ENCODE measurements around the gene FAM241B. TPM values are rescaled to one million over a fixed set of nuclear protein-coding genes. Genes with fewer than 3 reads are reported as not detected.

Gene FAM241B
- total and polyA plus RNA-seq, 2 donors: 1.0 to 8.3 TPM

GRCh38 chr10:69631566-69631965 is 1.5 kb downstream of the FAM241B start:
- Histone ChIP-seq H3K36me3 (ENCODE audit: control insufficient read depth in 2 of 2, insufficient read depth in 2 of 2, low read length in 1 of 2) (no peaks in the 10 kb centered on the region), H3K9me3 (ENCODE audit: control insufficient read depth in 2 of 2, insufficient read depth in 1 of 2, low read length in 1 of 2) (peaks cover 0 to 3% of the 10 kb centered on the region in 2 donors), H3K27me3 (ENCODE audit: control insufficient read depth in 2 of 2, insufficient read depth in 1 of 2, low read length in 1 of 2) (peaks cover 0 to 51% of the 10 kb centered on the region in 2 donors), H3K4me1 (ENCODE audit: control insufficient read depth in 2 of 2, insufficient read depth in 2 of 2, low read length in 2 of 2) (peaks cover 2 to 4% of the 10 kb centered on the region in 2 donors), H3K27ac (ENCODE audit: low read depth in 1 of 2, low read length in 1 of 2) (no peak overlapping the region), H3K4me3 (ENCODE audit: low read length in 2 of 2) (no peak overlapping the region)
- WGBS: 88% methylated on average over 7 of the region's 7 CpGs
- no peak for DNase-seq (ENCODE audit: low read depth in 6 of 9, low spot score in 9 of 9)

- no peaks in the 10 kb centered on the region for H3K36me3 ChIP-seq (ENCODE audit: control insufficient read depth in 2 of 2, insufficient read depth in 2 of 2, low read length in 1 of 2)
- no peak for DNase-seq (ENCODE audit: low read depth in 6 of 9, low spot score in 9 of 9)
- H3K4me1 ChIP-seq (ENCODE audit: control insufficient read depth in 2 of 2, insufficient read depth in 2 of 2, low read length in 2 of 2): peaks cover 2 to 4% of the 10 kb centered on the region in 2 donors
- H3K4me3 ChIP-seq (ENCODE audit: low read length in 2 of 2): no peak overlapping the region
- H3K27ac ChIP-seq (ENCODE audit: low read depth in 1 of 2, low read length in 1 of 2): no peak overlapping the region
- H3K27me3 ChIP-seq (ENCODE audit: control insufficient read depth in 2 of 2, insufficient read depth in 1 of 2, low read length in 1 of 2): peaks cover 0 to 53% of the 10 kb centered on the region in 2 donors
- 83% methylated on average over 7 of the region's 7 CpGs for WGBS
- H3K9me3 ChIP-seq (ENCODE audit: control insufficient read depth in 2 of 2, insufficient read depth in 1 of 2, low read length in 1 of 2): peaks cover 0 to 3% of the 10 kb centered on the region in 2 donors
These were observed 2.6 kb downstream of the FAM241B start for GRCh38 chr10:69632516-69633199.

- Histone ChIP-seq H3K27ac (ENCODE audit: low read depth in 1 of 2, low read length in 1 of 2) (no peak overlapping the region), H3K4me3 (ENCODE audit: low read length in 2 of 2) (no peak overlapping the region), H3K36me3 (ENCODE audit: control insufficient read depth in 2 of 2, insufficient read depth in 2 of 2, low read length in 1 of 2) (no peaks in the 10 kb centered on the region), H3K27me3 (ENCODE audit: control insufficient read depth in 2 of 2, insufficient read depth in 1 of 2, low read length in 1 of 2) (peaks cover 0 to 44% of the 10 kb centered on the region in 2 donors), H3K9me3 (ENCODE audit: control insufficient read depth in 2 of 2, insufficient read depth in 1 of 2, low read length in 1 of 2) (peaks cover 0 to 3% of the 10 kb centered on the region in 2 donors), H3K4me1 (ENCODE audit: control insufficient read depth in 2 of 2, insufficient read depth in 2 of 2, low read length in 2 of 2) (peaks cover 2 to 4% of the 10 kb centered on the region in 2 donors)
- DNase-seq (ENCODE audit: low read depth in 6 of 9, low spot score in 9 of 9): no peak
- WGBS: 97% methylated on average over 14 of the region's 14 CpGs
These were observed 3.9 kb downstream of the FAM241B start for GRCh38 chr10:69633673-69634635.

- no peaks in the 10 kb centered on the region for H3K9me3 ChIP-seq (ENCODE audit: control insufficient read depth in 2 of 2, insufficient read depth in 1 of 2, low read length in 1 of 2)
- DNase-seq (ENCODE audit: low read depth in 6 of 9, low spot score in 9 of 9): no peak
- no peak overlapping the region for H3K4me3 ChIP-seq (ENCODE audit: low read length in 2 of 2)
- H3K36me3 ChIP-seq (ENCODE audit: control insufficient read depth in 2 of 2, insufficient read depth in 2 of 2, low read length in 1 of 2): no peaks in the 10 kb centered on the region
- H3K27me3 ChIP-seq (ENCODE audit: control insufficient read depth in 2 of 2, insufficient read depth in 1 of 2, low read length in 1 of 2): peaks cover 0 to 42% of the 10 kb centered on the region in 2 donors
- WGBS: 90% methylated on average over 9 of the region's 9 CpGs
- H3K4me1 ChIP-seq (ENCODE audit: control insufficient read depth in 2 of 2, insufficient read depth in 2 of 2, low read length in 2 of 2): peaks cover 0 to under 1% of the 10 kb centered on the region in 2 donors
- H3K27ac ChIP-seq (ENCODE audit: low read depth in 1 of 2, low read length in 1 of 2): no peak overlapping the region
These were observed 4.8 kb downstream of the FAM241B start for GRCh38 chr10:69634759-69635425.

GRCh38 chr10:69635428-69636272 is 5.6 kb downstream of the FAM241B start:
- no peak overlapping the region for H3K27ac ChIP-seq (ENCODE audit: low read depth in 1 of 2, low read length in 1 of 2)
- H3K9me3 ChIP-seq (ENCODE audit: control insufficient read depth in 2 of 2, insufficient read depth in 1 of 2, low read length in 1 of 2): no peaks in the 10 kb centered on the region
- 78% methylated on average over 13 of the region's 13 CpGs for WGBS
- H3K27me3 ChIP-seq (ENCODE audit: control insufficient read depth in 2 of 2, insufficient read depth in 1 of 2, low read length in 1 of 2): peaks cover 0 to 35% of the 10 kb centered on the region in 2 donors
- no peaks in the 10 kb centered on the region for H3K4me1 ChIP-seq (ENCODE audit: control insufficient read depth in 2 of 2, insufficient read depth in 2 of 2, low read length in 2 of 2)
- no peak for DNase-seq (ENCODE audit: low read depth in 6 of 9, low spot score in 9 of 9)
- no peaks in the 10 kb centered on the region for H3K36me3 ChIP-seq (ENCODE audit: control insufficient read depth in 2 of 2, insufficient read depth in 2 of 2, low read length in 1 of 2)
- H3K4me3 ChIP-seq (ENCODE audit: low read length in 2 of 2): no peak overlapping the region

- peaks cover 0 to 30% of the 10 kb centered on the region in 2 donors for H3K27me3 ChIP-seq (ENCODE audit: control insufficient read depth in 2 of 2, insufficient read depth in 1 of 2, low read length in 1 of 2)
- WGBS: 94% methylated on average over 5 of the region's 5 CpGs
- H3K9me3 ChIP-seq (ENCODE audit: control insufficient read depth in 2 of 2, insufficient read depth in 1 of 2, low read length in 1 of 2): no peaks in the 10 kb centered on the region
- H3K36me3 ChIP-seq (ENCODE audit: control insufficient read depth in 2 of 2, insufficient read depth in 2 of 2, low read length in 1 of 2): no peaks in the 10 kb centered on the region
- H3K27ac ChIP-seq (ENCODE audit: low read depth in 1 of 2, low read length in 1 of 2): no peak overlapping the region
- no peaks in the 10 kb centered on the region for H3K4me1 ChIP-seq (ENCODE audit: control insufficient read depth in 2 of 2, insufficient read depth in 2 of 2, low read length in 2 of 2)
- DNase-seq (ENCODE audit: low read depth in 6 of 9, low spot score in 9 of 9): no peak
- no peak overlapping the region for H3K4me3 ChIP-seq (ENCODE audit: low read length in 2 of 2)
These were observed 6.2 kb downstream of the FAM241B start for GRCh38 chr10:69636273-69636575.

- peak in 1 of 9 donors; percentile 16 for DNase-seq (ENCODE audit: low read depth in 6 of 9, low spot score in 9 of 9)
- no peaks in the 10 kb centered on the region for H3K36me3 ChIP-seq (ENCODE audit: control insufficient read depth in 2 of 2, insufficient read depth in 2 of 2, low read length in 1 of 2)
- peaks cover 0 to 26% of the 10 kb centered on the region in 2 donors for H3K27me3 ChIP-seq (ENCODE audit: control insufficient read depth in 2 of 2, insufficient read depth in 1 of 2, low read length in 1 of 2)
- H3K4me3 ChIP-seq (ENCODE audit: low read length in 2 of 2): no peak overlapping the region
- 81% methylated on average over 10 of the region's 10 CpGs for WGBS
- H3K4me1 ChIP-seq (ENCODE audit: control insufficient read depth in 2 of 2, insufficient read depth in 2 of 2, low read length in 2 of 2): no peaks in the 10 kb centered on the region
- no peaks in the 10 kb centered on the region for H3K9me3 ChIP-seq (ENCODE audit: control insufficient read depth in 2 of 2, insufficient read depth in 1 of 2, low read length in 1 of 2)
- no peak overlapping the region for H3K27ac ChIP-seq (ENCODE audit: low read depth in 1 of 2, low read length in 1 of 2)
These were observed 6.9 kb downstream of the FAM241B start for GRCh38 chr10:69636626-69637605.

- WGBS: 79% methylated on average over 8 of the region's 8 CpGs
- Histone ChIP-seq H3K27ac (ENCODE audit: low read depth in 1 of 2, low read length in 1 of 2) (no peak overlapping the region), H3K36me3 (ENCODE audit: control insufficient read depth in 2 of 2, insufficient read depth in 2 of 2, low read length in 1 of 2) (no peaks in the 10 kb centered on the region), H3K4me1 (ENCODE audit: control insufficient read depth in 2 of 2, insufficient read depth in 2 of 2, low read length in 2 of 2) (no peaks in the 10 kb centered on the region), H3K27me3 (ENCODE audit: control insufficient read depth in 2 of 2, insufficient read depth in 1 of 2, low read length in 1 of 2) (peaks cover 0 to 22% of the 10 kb centered on the region in 2 donors), H3K9me3 (ENCODE audit: control insufficient read depth in 2 of 2, insufficient read depth in 1 of 2, low read length in 1 of 2) (no peaks in the 10 kb centered on the region), H3K4me3 (ENCODE audit: low read length in 2 of 2) (no peak overlapping the region)
- DNase-seq (ENCODE audit: low read depth in 6 of 9, low spot score in 9 of 9): no peak
These were observed 8.6 kb downstream of the FAM241B start for GRCh38 chr10:69638642-69639041.

Data from thymus (tissue), 11 donors.